ENCODE measurements around the gene PREX1. TPM values are rescaled to one million over a fixed set of nuclear protein-coding genes. Genes with fewer than 3 reads are reported as not detected.
"Not testable (repeated sequence)": the region's sequence is repeated elsewhere in the genome, so short reads cannot be mapped to it uniquely, and the experiment has no call there.

The PREX1 gene
- polyA plus RNA-seq, 1 experiment, result 1.3 TPM

DNA sequence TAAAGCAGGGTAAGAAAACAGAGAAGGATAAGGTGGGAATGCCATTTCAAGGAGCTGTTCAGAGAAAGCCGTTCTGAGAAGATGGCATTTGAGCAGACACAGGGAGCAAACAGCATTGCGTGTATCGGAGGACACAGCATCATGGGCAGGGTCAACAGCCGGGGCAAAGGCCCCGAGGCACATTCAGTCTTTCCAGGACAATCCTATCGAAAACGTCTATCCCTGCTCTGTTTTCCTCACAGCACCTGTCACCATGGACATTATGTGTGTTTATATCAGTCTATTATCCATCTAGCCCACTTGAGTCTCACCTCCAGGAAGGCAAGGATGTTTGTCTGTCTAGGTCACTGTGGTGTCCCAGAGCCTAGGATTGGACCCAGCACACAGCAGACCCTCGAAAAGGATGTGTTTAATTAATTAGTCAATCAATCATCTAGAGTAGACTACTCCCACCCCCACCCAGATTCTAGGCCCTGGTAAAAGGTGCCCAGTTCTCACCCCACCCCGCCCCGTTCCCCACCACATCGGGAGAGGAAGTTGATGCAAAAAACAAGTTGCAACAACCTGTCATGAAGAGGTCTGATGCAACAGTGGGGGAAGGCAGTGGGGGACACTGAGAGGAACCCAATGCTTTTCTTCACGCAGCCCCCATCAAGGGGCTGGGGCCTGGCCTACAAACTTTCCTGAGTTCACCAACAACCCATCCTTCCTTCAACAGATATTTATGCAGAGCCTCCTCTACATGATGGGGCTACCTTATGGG lies 66.6 kb downstream of the PREX1 start:
- ChIA-PET CTCF (no interaction called here), POLR2A (no interaction called here)
- DNase-seq (ENCODE audit: low read depth), result no peak
- Histone ChIP-seq H3K4me3 (ENCODE audit: low read depth, low read length) (no peak overlapping the region), H3K27me3 (ENCODE audit: control insufficient read depth, insufficient read depth, low read length) (no peaks in the 10 kb centered on the region), H3K36me3 (ENCODE audit: control insufficient read depth, insufficient read depth, low read length) (no peaks in the 10 kb centered on the region)
- TF ChIP-seq, protein P1, sequence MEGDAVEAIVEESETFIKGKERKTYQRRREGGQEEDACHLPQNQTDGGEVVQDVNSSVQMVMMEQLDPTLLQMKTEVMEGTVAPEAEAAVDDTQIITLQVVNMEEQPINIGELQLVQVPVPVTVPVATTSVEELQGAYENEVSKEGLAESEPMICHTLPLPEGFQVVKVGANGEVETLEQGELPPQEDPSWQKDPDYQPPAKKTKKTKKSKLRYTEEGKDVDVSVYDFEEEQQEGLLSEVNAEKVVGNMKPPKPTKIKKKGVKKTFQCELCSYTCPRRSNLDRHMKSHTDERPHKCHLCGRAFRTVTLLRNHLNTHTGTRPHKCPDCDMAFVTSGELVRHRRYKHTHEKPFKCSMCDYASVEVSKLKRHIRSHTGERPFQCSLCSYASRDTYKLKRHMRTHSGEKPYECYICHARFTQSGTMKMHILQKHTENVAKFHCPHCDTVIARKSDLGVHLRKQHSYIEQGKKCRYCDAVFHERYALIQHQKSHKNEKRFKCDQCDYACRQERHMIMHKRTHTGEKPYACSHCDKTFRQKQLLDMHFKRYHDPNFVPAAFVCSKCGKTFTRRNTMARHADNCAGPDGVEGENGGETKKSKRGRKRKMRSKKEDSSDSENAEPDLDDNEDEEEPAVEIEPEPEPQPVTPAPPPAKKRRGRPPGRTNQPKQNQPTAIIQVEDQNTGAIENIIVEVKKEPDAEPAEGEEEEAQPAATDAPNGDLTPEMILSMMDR (IDR thresholded peaks at IDR 0.05; ENCODE audit: insufficient read depth, low read depth, low read length), result no peak

DNA sequence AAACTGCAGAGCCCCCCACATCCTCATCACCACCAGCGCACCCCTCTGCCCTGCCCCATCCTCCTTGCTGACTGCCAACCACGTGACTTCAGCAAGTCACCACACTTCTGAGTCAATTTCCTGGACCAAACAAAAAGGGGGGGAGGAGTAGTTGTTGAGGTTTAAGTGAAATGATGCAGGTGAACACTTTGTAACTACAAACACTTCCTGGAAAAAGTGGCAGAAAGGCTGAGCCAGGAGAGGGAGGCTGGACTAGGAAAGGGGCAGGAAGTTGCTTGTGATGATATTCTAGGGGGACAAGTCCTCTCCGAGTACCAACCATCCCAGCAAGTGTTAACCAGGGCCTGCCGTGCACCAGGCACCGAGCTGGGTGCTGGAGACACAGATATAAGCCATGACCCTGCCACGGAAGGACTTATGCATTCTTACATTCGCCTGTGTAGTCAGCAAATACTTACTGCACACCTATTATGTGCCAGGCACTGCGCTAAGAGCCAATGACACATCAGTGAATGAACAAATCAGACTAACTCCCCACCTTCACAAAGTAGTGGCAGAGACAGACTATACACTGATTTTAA lies 67.3 kb downstream of the PREX1 start:
- H3K27me3 ChIP-seq (ENCODE audit: control insufficient read depth, insufficient read depth, low read length), result no peaks in the 10 kb centered on the region
- POLR2A ChIA-PET, result no interaction called here
- CTCF ChIA-PET, result interaction anchor here (0.6 to 1.1 kb wide), 3 partner anchors 39 to 104 kb away, joined by 3 read pairs; no protein-coding TSS in a partner anchor
- H3K4me3 ChIP-seq (ENCODE audit: low read depth, low read length), result no peak overlapping the region
- DNase-seq (ENCODE audit: low read depth), result no peak
- TF ChIP-seq, protein P1 (IDR thresholded peaks at IDR 0.05; ENCODE audit: insufficient read depth, low read depth, low read length), result no peak
- no peaks in the 10 kb centered on the region for H3K36me3 ChIP-seq (ENCODE audit: control insufficient read depth, insufficient read depth, low read length)

DNA sequence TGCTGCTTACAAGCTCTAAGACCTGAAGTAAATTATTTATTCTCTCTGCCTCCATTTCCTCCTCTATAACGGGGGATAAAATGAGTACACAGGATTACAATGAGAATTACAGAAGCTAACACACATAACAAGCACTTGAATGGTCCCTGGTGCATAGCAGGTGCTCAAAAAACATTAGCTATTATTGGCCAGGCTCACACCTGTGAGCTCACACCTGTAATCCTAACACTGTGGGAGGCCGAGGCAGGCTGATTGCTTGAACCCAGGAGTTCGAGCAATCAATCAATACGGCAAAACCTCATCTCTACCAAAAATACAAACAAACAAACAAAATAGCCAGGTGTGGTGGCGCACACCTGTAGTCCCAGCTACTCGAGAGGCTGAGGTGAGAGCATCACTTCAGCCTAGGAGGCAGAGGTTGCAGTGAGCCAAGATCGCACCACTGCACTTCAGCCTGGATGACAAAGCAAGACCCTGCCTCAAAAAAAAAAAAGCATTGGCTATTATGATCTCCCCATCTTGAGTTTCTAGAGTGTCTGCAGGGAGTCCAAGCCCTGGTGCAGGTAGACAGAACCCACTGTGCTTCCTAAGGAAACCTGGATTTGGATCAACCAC lies 68.1 kb downstream of the PREX1 start:
- DNase-seq (ENCODE audit: low read depth), result no peak
- Histone ChIP-seq H3K27me3 (ENCODE audit: control insufficient read depth, insufficient read depth, low read length) (no peaks in the 10 kb centered on the region), H3K4me3 (ENCODE audit: low read depth, low read length) (no peak overlapping the region), H3K36me3 (ENCODE audit: control insufficient read depth, insufficient read depth, low read length) (no peaks in the 10 kb centered on the region)
- TF ChIP-seq, protein P1 (IDR thresholded peaks at IDR 0.05; ENCODE audit: insufficient read depth, low read depth, low read length), result no peak
- POLR2A ChIA-PET, result no interaction called here
- CTCF ChIA-PET, result interaction anchor here (0.6 to 1.1 kb wide), 3 partner anchors 40 to 103 kb away, joined by 3 read pairs; no protein-coding TSS in a partner anchor

DNA sequence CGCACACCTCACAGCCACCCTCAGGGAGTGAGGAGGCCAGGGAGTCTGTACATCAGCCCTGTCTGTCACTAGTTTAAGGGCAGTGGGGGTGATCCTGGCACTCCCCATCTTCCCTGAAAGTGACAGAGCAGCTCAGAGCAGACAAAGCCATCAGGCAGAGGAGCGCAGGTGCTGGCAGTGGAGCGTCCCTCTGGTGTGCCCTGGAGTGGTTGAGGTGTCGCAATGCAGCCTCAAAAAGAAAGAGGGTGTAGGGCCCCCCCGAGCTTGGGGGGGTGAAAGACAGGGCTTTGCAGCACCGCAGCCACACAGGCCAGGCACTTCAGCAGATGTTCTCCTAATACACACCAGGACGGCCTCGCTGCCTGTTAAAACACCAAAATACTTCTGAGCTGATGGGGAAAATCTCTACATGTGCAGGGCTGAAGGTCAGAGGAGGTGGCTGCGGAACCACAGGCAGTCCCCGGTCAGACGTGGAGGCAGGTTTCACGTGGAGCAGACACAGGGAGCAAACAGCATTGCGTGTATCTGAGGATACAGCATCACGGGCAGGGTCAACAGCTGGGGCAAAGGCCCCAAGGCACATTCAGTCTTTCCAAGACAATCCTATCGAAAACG lies 69.5 kb downstream of the PREX1 start:
- ChIA-PET POLR2A (no interaction called here), CTCF (no interaction called here)
- no peaks in the 10 kb centered on the region for H3K27me3 ChIP-seq (ENCODE audit: control insufficient read depth, insufficient read depth, low read length)
- TF ChIP-seq, protein P1 (IDR thresholded peaks at IDR 0.05; ENCODE audit: insufficient read depth, low read depth, low read length), result no peak
- no peak overlapping the region for H3K4me3 ChIP-seq (ENCODE audit: low read depth, low read length)
- H3K36me3 ChIP-seq (ENCODE audit: control insufficient read depth, insufficient read depth, low read length), result no peaks in the 10 kb centered on the region
- peak; percentile 17 for DNase-seq (ENCODE audit: low read depth)

DNA sequence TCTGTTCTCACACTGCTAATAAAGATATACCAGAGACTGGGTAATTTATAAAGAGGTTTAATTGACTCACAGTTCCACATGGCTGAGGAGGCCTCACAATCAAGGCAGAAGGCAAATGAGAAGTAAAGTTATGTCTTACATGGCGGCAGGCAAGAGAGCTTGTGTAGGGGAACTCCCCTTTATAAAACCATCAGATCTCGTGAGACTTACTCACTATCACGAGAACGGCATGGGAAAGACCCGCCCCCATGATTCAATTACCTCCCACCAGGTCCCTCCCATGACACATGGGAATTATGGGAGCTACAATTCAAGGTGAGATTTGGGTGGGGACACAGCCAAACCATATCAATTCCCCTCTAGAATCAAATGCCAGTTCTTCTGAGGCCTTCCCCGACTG lies 71.0 kb downstream of the PREX1 start:
- H3K27me3 ChIP-seq (ENCODE audit: control insufficient read depth, insufficient read depth, low read length); CTCF ChIA-PET; DNase-seq (ENCODE audit: low read depth); H3K4me3 ChIP-seq (ENCODE audit: low read depth, low read length); POLR2A ChIA-PET; H3K36me3 ChIP-seq (ENCODE audit: control insufficient read depth, insufficient read depth, low read length): not testable (repeated sequence)

All from BJ (cell line).